LoVo (cell line): Measurements from ENCODE around the gene CYP24A1.

ENCODE experiments used
- DNase-seq: peaks from one replicate; pipeline ENCODE4 v3.0.0-alpha.2; 2016; ENCODE audit warnings: low spot score

Gene CYP24A1

GRCh38 chr20:54156981-54157835 lies 16.6 kb downstream of the CYP24A1 start:
- no peak for DNase-seq

- DNase-seq, result no peak
Measured at GRCh38 chr20:54156522-54156921, 17.3 kb downstream of the CYP24A1 start.

- no peak for DNase-seq
Measured at GRCh38 chr20:54155736-54156317, 18.0 kb downstream of the CYP24A1 start.

- DNase-seq, result no peak
Measured at GRCh38 chr20:54154439-54154838, 19.3 kb downstream of the CYP24A1 start.

GRCh38 chr20:54153847-54154246 lies 19.9 kb downstream of the CYP24A1 start:
- no peak for DNase-seq

- no peak for DNase-seq
Measured at GRCh38 chr20:54153041-54153327, 20.8 kb downstream of the CYP24A1 start.

GRCh38 chr20:54152227-54153040 lies 21.4 kb downstream of the CYP24A1 start:
- no peak for DNase-seq

- no peak for DNase-seq
Measured at GRCh38 chr20:54151511-54152226, 22.1 kb downstream of the CYP24A1 start.

- no peak for DNase-seq
Measured at GRCh38 chr20:54151075-54151439, 22.7 kb downstream of the CYP24A1 start.

- no peak for DNase-seq
Measured at GRCh38 chr20:54149765-54150264, 24.0 kb downstream of the CYP24A1 start.

GRCh38 chr20:54148947-54149764 lies 24.6 kb downstream of the CYP24A1 start:
- peak; percentile 97 for DNase-seq

- DNase-seq, result no peak
Measured at GRCh38 chr20:54146672-54147071, 27.1 kb downstream of the CYP24A1 start.

- DNase-seq, result no peak
Measured at GRCh38 chr20:54144847-54145414, 28.9 kb downstream of the CYP24A1 start.

- no peak for DNase-seq
Measured at GRCh38 chr20:54140927-54141566, 32.7 kb downstream of the CYP24A1 start.

GRCh38 chr20:54140486-54140885 lies 33.3 kb downstream of the CYP24A1 start:
- DNase-seq, result no peak

GRCh38 chr20:54140067-54140466 lies 33.7 kb downstream of the CYP24A1 start:
- no peak for DNase-seq

GRCh38 chr20:54139188-54139587 lies 34.6 kb downstream of the CYP24A1 start:
- no peak for DNase-seq

- DNase-seq, result no peak
Measured at GRCh38 chr20:54138427-54138826, 35.4 kb downstream of the CYP24A1 start.

- no peak for DNase-seq
Measured at GRCh38 chr20:54137115-54137514, 36.7 kb downstream of the CYP24A1 start.

GRCh38 chr20:54134445-54135220 lies 39.2 kb downstream of the CYP24A1 start:
- DNase-seq, result peak; percentile 34
